H1 (cell line): ENCODE results near the gene PSMB4. TPM values are rescaled to one million over a fixed set of nuclear protein-coding genes. Genes with fewer than 3 reads are reported as not detected.

Experiments used
- polyA plus RNA-seq, 7 experiments: library from polyadenylated mRNA; depleted of rRNA in 3 of 7; stranded (reverse) in 5 of 7; unstranded in 2 of 7; fragments of >200 nt in 5 of 7; fragments of 200-250 nt in 2 of 7; gene quantifications; 1 replicate in 5 of 7; 2 replicates in 1 of 7; 4 replicates in 1 of 7; pipeline versions ENCODE4 v1.2.1 to v1.2.3, GENCODE V29; 2011 to 2013; ENCODE audit warnings: missing spikeins in 2 of 7, mixed read lengths in 2 of 7
- small RNA-seq: library from polyadenylated mRNA; stranded (forward); fragments of <200 nt; extraction: miRNeasy Mini kit (QIAGEN cat#:217004); gene quantifications from one replicate; pipeline ENCODE3, GENCODE V24; 2013; ENCODE audit not compliant: insufficient read depth
- total RNA-seq: library from RNA; stranded (reverse); fragmentation: NEBNext Ultra II Directional; extraction: Animal tissue kit (Norgen Biotek cat#: 25700); gene quantifications from 2 replicates; pipeline ENCODE4 v1.2.1, GENCODE V29; 2021

PSMB4 gene
- total and polyA plus RNA-seq, 2 of the 8 experiments (the other 6 are each of a cell fraction or from before 2014, with no cell fraction given): 430 to 1,098 TPM

Small RNA genes within 50 kb of the gene (small RNA-seq; reads per million reads assigned to genes)
- 1.0 reads per million for gene RNY4P25

Other genes starting within 250 kb of the PSMB4 start
- not detected in 2 replicates for gene TNFAIP8L2, start 242.9 kb upstream of the PSMB4 start, total RNA-seq
- not detected in 2 replicates for gene TNFAIP8L2, start 242.9 kb upstream of the PSMB4 start, polyA plus RNA-seq (2011; rRNA removed)
- gene LYSMD1, start 233.7 kb upstream of the PSMB4 start, total RNA-seq: 4.9 and 6.0 TPM in 2 replicates
- 2.4 and 2.5 TPM in 2 replicates for gene LYSMD1, start 233.7 kb upstream of the PSMB4 start, polyA plus RNA-seq (2011; rRNA removed)
- 44.5 and 46.2 TPM in 2 replicates for gene SCNM1, start 233.4 kb upstream of the PSMB4 start, total RNA-seq
- gene SCNM1, start 233.4 kb upstream of the PSMB4 start, polyA plus RNA-seq (2011; rRNA removed): 13.6 and 17.3 TPM in 2 replicates
- gene TMOD4, start 223.6 kb upstream of the PSMB4 start, total RNA-seq: not detected in 2 replicates
- gene TMOD4, start 223.6 kb upstream of the PSMB4 start, polyA plus RNA-seq (2011; rRNA removed): 0.42 and 0.63 TPM in 2 replicates
- gene VPS72, start 209.4 kb upstream of the PSMB4 start, total RNA-seq: 114 and 121 TPM in 2 replicates
- gene VPS72, start 209.4 kb upstream of the PSMB4 start, polyA plus RNA-seq (2011; rRNA removed): 86.6 and 86.8 TPM in 2 replicates
- gene PIP5K1A, start 201.0 kb upstream of the PSMB4 start, total RNA-seq: 72.5 and 87.5 TPM in 2 replicates
- 96.0 and 105 TPM in 2 replicates for gene PIP5K1A, start 201.0 kb upstream of the PSMB4 start, polyA plus RNA-seq (2011; rRNA removed)
- gene PSMD4, start 144.8 kb upstream of the PSMB4 start, total RNA-seq: 216 and 226 TPM in 2 replicates
- 284 and 293 TPM in 2 replicates for gene PSMD4, start 144.8 kb upstream of the PSMB4 start, polyA plus RNA-seq (2011; rRNA removed)
- 43.0 and 45.9 TPM in 2 replicates for gene ZNF687, start 117.3 kb upstream of the PSMB4 start, total RNA-seq
- 69.9 and 91.9 TPM in 2 replicates for gene ZNF687, start 117.3 kb upstream of the PSMB4 start, polyA plus RNA-seq (2011; rRNA removed)
- 30.1 and 31.0 TPM in 2 replicates for gene PI4KB, start 72.2 kb upstream of the PSMB4 start, total RNA-seq
- 33.1 and 37.1 TPM in 2 replicates for gene PI4KB, start 72.2 kb upstream of the PSMB4 start, polyA plus RNA-seq (2011; rRNA removed)
- gene RFX5, start 52.3 kb upstream of the PSMB4 start, total RNA-seq: 57.6 and 59.7 TPM in 2 replicates
- gene RFX5, start 52.3 kb upstream of the PSMB4 start, polyA plus RNA-seq (2011; rRNA removed): 27.8 and 29.9 TPM in 2 replicates
- 15.3 and 20.0 TPM in 2 replicates for gene SELENBP1, start 26.9 kb upstream of the PSMB4 start, total RNA-seq
- 32.4 and 39.4 TPM in 2 replicates for gene SELENBP1, start 26.9 kb upstream of the PSMB4 start, polyA plus RNA-seq (2011; rRNA removed)
- 105 and 109 TPM in 2 replicates for gene POGZ, start 59.9 kb downstream of the PSMB4 start, total RNA-seq
- gene POGZ, start 59.9 kb downstream of the PSMB4 start, polyA plus RNA-seq (2011; rRNA removed): 66.4 and 69.7 TPM in 2 replicates
- gene CGN, start 111.8 kb downstream of the PSMB4 start, total RNA-seq: 52.7 and 54.6 TPM in 2 replicates
- gene CGN, start 111.8 kb downstream of the PSMB4 start, polyA plus RNA-seq (2011; rRNA removed): 15.9 and 20.4 TPM in 2 replicates
- 10.1 and 10.4 TPM in 2 replicates for gene TUFT1, start 140.7 kb downstream of the PSMB4 start, total RNA-seq
- gene TUFT1, start 140.7 kb downstream of the PSMB4 start, polyA plus RNA-seq (2011; rRNA removed): 6.6 and 7.3 TPM in 2 replicates
- gene SNX27, start 212.5 kb downstream of the PSMB4 start, total RNA-seq: 61.2 and 65.4 TPM in 2 replicates
- 15.6 and 23.4 TPM in 2 replicates for gene SNX27, start 212.5 kb downstream of the PSMB4 start, polyA plus RNA-seq (2011; rRNA removed)